D721Med (cell line): ENCODE results near the gene TH.
"Not testable (repeated sequence)": the region's sequence is repeated elsewhere in the genome, so short reads cannot be mapped to it uniquely, and the experiment has no call there.

Source experiments
- DNase-seq: peaks from one replicate; pipeline ENCODE4 v3.0.0; 2011; ENCODE audit warnings: low spot score; ENCODE audit not compliant: insufficient read length
- FAIRE-seq: peaks from 2 replicates; lab custom pipeline; 2011; peaks lifted over from hg19 to GRCh38; lab: Jason Lieb, UNC
- TF ChIP-seq, protein P1 (sequence below): IDR thresholded peaks from 2 replicates; pipeline ENCODE4 v1.5.1; 2012; ENCODE audit warnings: mild to moderate bottlenecking, control low read depth; ENCODE audit not compliant: insufficient read depth; ENCODE audit errors: missing control alignments

TH gene

DNA sequence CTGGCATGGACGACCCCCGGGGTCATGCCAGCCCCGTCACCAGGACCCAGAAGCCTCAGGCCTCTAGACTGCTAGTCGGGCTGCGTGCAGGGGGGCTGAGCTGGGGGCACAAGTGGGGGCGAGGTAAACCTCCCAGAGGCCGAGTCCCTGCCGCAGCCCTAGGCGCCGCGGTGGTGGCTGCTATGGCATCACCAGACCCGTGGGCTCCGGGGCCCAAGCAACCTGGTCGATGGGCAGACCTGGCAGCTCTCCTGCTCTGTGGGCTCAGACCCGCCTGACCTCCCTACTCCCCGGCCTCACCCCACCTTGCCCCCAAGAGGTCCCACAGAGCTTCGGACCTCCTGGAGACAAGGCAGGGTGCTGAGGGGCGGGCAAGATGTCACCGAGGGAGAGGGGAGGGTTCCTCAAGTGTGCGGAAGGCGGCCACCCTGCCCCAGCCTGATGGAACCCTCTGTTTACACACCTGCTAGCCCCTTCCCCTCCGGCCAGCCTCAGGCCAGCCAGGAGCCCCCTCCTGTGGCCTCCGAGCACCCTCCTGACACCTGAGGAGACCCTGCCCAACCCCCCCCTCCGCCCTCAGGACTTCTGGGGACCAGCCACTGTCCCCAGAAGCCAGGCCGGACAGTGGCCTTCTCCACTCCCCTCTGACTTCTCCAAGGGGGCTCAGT lies 41.8 kb downstream of the TH start:
- TF ChIP-seq, protein P1, sequence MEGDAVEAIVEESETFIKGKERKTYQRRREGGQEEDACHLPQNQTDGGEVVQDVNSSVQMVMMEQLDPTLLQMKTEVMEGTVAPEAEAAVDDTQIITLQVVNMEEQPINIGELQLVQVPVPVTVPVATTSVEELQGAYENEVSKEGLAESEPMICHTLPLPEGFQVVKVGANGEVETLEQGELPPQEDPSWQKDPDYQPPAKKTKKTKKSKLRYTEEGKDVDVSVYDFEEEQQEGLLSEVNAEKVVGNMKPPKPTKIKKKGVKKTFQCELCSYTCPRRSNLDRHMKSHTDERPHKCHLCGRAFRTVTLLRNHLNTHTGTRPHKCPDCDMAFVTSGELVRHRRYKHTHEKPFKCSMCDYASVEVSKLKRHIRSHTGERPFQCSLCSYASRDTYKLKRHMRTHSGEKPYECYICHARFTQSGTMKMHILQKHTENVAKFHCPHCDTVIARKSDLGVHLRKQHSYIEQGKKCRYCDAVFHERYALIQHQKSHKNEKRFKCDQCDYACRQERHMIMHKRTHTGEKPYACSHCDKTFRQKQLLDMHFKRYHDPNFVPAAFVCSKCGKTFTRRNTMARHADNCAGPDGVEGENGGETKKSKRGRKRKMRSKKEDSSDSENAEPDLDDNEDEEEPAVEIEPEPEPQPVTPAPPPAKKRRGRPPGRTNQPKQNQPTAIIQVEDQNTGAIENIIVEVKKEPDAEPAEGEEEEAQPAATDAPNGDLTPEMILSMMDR = no peak
- no peak for FAIRE-seq
- DNase-seq = no peak

DNA sequence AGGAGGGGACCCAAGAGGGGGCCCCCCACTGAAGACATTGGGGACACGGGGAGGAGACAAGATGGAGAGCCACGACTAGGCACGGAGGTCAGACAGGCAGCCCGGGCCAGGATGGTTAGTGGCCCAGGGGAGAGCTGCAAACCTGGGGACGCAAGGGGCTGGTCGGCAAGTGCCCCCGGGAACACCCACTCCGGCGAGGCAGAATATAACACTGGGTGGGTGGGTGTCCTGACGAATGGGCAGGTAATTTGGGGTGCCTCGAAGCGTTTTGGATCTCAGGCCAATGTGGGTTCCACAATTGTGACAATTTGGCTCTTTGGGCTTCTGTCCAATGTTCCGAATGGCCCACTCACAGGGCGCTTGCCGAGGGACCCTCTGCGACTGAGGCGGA lies 42.3 kb downstream of the TH start:
- TF ChIP-seq, protein P1 = no peak
- DNase-seq (no peak), FAIRE-seq (no peak)

DNA sequence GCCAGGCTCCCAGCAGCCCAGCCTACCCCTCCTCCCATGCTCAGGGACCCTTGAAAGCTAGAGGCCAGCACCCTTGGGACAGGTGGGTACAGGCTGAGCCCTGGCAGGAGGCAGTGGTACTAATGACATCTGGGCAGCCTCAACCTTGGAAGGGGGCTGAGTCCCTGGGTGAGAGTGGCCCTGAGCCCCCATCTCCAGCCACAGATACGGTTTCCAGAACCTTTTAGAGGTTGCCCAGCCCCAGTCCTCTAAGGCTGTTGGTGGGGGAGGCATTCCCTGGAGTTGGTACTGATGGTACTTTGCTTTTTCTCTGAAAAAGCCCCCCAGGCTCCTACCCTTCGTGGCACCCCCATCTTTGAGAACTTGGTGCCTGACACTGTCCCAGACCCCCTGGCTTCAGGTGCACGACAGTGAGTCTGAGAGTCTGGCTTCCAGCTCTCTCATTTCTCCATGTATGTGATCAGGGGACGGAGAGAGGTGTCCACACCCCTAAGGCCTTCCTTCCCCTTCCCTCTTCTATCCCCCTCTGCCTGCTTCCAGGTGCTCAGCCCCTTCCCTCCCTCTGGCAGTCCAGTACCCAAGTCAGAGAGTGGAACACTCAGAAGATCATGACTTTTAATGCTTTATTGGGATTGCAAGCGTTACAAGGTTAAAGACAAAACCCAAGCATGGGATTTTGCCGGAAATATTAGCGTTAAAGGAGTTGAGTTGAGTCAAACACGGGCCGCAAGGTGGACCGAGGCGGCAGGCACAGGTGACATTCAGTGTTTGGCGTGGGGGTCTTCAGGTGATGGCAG lies 42.9 kb downstream of the TH start:
- TF ChIP-seq, protein P1 = no peak
- FAIRE-seq (no peak), DNase-seq (no peak)

DNA sequence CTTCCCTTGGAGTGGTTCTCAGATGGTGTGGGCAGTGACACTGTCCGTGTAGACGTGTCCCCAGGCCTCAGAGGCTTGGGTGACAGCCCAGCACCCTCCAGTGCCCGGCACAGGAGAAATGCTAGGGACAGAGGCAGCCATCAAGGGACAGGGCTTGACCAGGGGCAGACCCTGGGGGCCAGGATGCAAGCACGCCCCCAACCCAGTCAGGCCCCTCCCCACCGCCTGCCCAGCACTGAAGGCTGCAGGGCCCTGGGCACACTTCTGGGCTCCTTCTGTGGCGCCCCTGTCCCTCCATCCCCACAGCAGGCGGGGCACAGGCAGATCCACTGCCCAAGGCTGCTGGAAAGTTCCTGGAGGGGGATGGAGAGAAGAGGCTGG lies 43.5 kb downstream of the TH start:
- DNase-seq (no peak), FAIRE-seq (no peak)
- TF ChIP-seq, protein P1 = no peak

DNA sequence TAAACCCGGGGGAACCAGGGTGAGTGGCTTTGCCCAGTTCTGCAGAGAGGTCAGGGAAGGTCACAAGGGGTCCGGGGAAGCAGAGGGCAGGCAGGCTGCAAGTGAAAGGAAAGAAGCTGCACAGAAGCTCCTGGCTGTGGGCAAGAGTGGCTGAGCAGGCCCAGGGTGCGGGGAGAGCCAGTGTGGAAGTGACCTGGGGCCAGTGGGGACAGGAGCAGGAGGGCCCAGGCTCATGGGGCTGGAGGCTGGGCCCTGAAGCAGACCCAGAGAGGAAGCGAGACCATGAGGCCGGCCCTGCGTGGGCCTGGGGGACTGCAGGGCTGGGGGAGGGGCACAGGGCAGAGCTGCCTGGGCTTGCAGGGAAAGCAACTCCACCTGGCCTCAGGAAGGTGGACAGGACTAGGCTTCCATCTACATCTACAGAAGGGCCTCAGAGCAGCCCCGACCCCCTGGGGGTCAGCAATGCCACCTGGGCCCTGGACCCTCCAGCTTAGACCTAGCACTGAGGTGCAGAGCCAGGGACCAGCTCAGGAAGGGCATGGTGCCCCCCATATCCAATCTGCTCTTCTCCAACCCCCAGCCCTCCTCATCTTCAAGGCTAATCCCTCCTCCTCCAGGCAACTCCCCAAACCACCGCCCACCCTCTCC lies 44.0 kb downstream of the TH start:
- FAIRE-seq = no peak
- TF ChIP-seq, protein P1 = no peak
- no peak for DNase-seq

DNA sequence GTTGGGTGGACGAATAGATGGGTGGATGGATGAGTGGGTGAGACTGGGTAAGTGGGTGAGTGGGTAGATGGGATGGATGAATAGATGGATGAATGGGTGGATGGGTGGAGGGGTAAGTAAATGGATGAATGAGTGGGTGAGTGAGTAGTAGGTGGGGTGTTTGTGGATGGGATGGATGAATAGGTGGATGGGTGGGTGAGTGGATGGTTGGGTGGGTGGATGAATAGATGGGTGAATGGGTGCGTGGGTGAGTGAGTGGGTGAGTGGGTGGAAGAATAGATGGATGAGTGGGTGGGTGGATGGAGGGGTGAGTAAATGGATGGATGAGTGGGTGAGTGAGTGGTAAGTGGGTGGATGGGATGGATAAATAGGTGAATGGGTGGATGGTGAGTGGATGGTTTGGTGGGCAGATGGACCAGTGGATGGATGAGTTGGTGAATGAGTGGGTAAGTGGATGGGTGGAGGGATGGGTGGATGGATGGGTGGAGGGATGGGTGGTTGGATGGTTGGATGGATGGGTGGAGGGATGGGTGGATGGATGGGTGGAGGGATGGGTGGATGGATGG lies 45.0 kb downstream of the TH start:
- DNase-seq = no peak
- FAIRE-seq = no peak
- TF ChIP-seq, protein P1 = no peak

DNA sequence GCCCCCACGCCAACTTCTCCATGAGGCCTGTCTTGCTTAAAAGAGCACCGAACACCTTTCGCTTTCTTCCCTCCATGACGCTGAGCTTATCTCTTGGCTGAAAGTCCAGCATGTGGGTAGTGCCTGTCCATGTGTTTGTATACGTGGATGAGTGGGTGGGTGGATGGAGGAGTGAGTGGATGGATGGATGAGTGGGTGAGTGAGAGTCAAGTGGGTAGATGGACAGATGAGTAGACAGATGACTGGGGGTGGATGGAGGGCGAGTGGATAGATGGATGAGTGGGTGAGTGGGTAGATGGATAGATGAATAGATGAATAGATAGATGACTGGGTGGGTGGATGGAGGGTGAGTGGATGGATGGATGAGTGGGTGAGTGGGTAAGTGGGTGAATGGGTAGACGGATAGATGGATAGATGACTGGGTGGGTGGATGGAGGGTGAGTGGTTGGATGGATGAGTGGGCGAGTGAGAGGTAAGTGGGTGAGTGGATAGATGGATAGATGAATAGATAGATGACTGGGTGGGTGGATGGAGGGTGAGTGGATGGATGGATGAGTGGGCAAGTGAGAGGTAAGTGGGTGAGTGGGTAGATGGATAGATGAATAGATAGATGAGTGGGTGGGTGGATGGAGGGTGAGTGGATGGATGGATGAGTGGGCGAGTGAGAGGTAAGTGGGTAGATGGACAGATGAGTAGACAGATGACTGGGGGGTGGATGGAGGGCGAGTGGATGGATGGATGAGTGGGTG lies 46.7 kb downstream of the TH start:
- FAIRE-seq, DNase-seq: not testable (repeated sequence)
